ENCODE data around the gene ODF2. TPM values are rescaled to one million over a fixed set of nuclear protein-coding genes. Genes with fewer than 3 reads are reported as not detected.
A peak's percentile ranks its signal among the peaks of the same experiment; 100 is the strongest.
"Not testable (repeated sequence)": the region's sequence is repeated elsewhere in the genome, so short reads cannot be mapped to it uniquely, and the experiment has no call there.

Gene ODF2
- total and polyA plus RNA-seq, 3 experiments from 2014 or later: 31.4 to 65.0 (median 64.2) TPM

- DNase-seq: no peak
- Histone ChIP-seq H3K36me3 (ENCODE audit: insufficient read depth, low read length) (no peaks in the 10 kb centered on the region), H3K27me3 (ENCODE audit: insufficient read depth, low read length, poor library complexity, severe bottlenecking) (no peaks in the 10 kb centered on the region), H3K9me3 (ENCODE audit: low read length) (no peaks in the 10 kb centered on the region), H3K27ac (ENCODE audit: low read depth, low read length) (peak overlapping the region; percentile 24), H3K4me1 (ENCODE audit: insufficient read depth, low read length) (no peaks in the 10 kb centered on the region), H3K4me3 (ENCODE audit: low read length) (no peak overlapping the region)
- Mint-ChIP-seq H3K36me3 (peaks cover 0 to 1% (median 0%) of the 10 kb centered on the region in 3 donors), H3K27me3 (no peaks in the 10 kb centered on the region), H3K9me3 (no peaks in the 10 kb centered on the region), H3K4me3 (no peak overlapping the region), H3K27ac (no peak overlapping the region), H3K4me1 (no peaks in the 10 kb centered on the region)
- ChIA-PET POLR2A (interaction anchor here (0.7 kb wide), 1 partner anchor 63 kb away, joined by 4 read pairs; no protein-coding TSS in a partner anchor), CTCF (interaction anchor here (1.4 kb wide), 1 partner anchor 9 kb away, joined by 4 read pairs; no protein-coding TSS in a partner anchor)
Observed at GRCh38 chr9:128429513-128430086, 26.2 kb upstream of the ODF2 start.

GRCh38 chr9:128431207-128431606 is 24.6 kb upstream of the ODF2 start:
- Mint-ChIP-seq H3K9me3 (no peaks in the 10 kb centered on the region), H3K4me1 (no peaks in the 10 kb centered on the region), H3K27me3 (no peaks in the 10 kb centered on the region), H3K36me3 (peaks cover 0 to 1% (median 0%) of the 10 kb centered on the region in 3 donors), H3K4me3 (no peak overlapping the region), H3K27ac (no peak overlapping the region)
- H3K27me3 ChIP-seq (ENCODE audit: insufficient read depth, low read length, poor library complexity, severe bottlenecking): no peaks in the 10 kb centered on the region
- H3K4me3 ChIP-seq (ENCODE audit: low read length): no peak overlapping the region
- ChIA-PET POLR2A (no interaction called here), CTCF (no interaction called here)
- no peaks in the 10 kb centered on the region for H3K36me3 ChIP-seq (ENCODE audit: insufficient read depth, low read length)
- H3K4me1 ChIP-seq (ENCODE audit: insufficient read depth, low read length): no peaks in the 10 kb centered on the region
- no peak overlapping the region for H3K27ac ChIP-seq (ENCODE audit: low read depth, low read length)
- DNase-seq: no peak
- H3K9me3 ChIP-seq (ENCODE audit: low read length): no peaks in the 10 kb centered on the region

GRCh38 chr9:128434340-128434739 is 21.5 kb upstream of the ODF2 start:
- no peak overlapping the region for H3K27ac ChIP-seq (ENCODE audit: low read depth, low read length)
- DNase-seq: no peak
- Mint-ChIP-seq H3K9me3 (no peaks in the 10 kb centered on the region), H3K27ac (no peak overlapping the region), H3K4me1 (peaks cover 0 to 8% (median 4%) of the 10 kb centered on the region in 3 donors), H3K36me3 (peaks cover 0 to 1% (median 0%) of the 10 kb centered on the region in 3 donors), H3K4me3 (no peak overlapping the region), H3K27me3 (no peaks in the 10 kb centered on the region)
- no peaks in the 10 kb centered on the region for H3K27me3 ChIP-seq (ENCODE audit: insufficient read depth, low read length, poor library complexity, severe bottlenecking)
- H3K4me3 ChIP-seq (ENCODE audit: low read length): no peak overlapping the region
- ChIA-PET POLR2A (no interaction called here), CTCF (no interaction called here)
- H3K36me3 ChIP-seq (ENCODE audit: insufficient read depth, low read length): no peaks in the 10 kb centered on the region
- peaks cover 4% of the 10 kb centered on the region for H3K4me1 ChIP-seq (ENCODE audit: insufficient read depth, low read length)
- no peaks in the 10 kb centered on the region for H3K9me3 ChIP-seq (ENCODE audit: low read length)

GRCh38 chr9:128435611-128436010 is 20.2 kb upstream of the ODF2 start:
- Histone ChIP-seq H3K27ac (ENCODE audit: low read depth, low read length) (no peak overlapping the region), H3K27me3 (ENCODE audit: insufficient read depth, low read length, poor library complexity, severe bottlenecking) (no peaks in the 10 kb centered on the region), H3K4me3 (ENCODE audit: low read length) (no peak overlapping the region), H3K36me3 (ENCODE audit: insufficient read depth, low read length) (no peaks in the 10 kb centered on the region), H3K9me3 (ENCODE audit: low read length) (no peaks in the 10 kb centered on the region), H3K4me1 (ENCODE audit: insufficient read depth, low read length) (peaks cover 4% of the 10 kb centered on the region)
- Mint-ChIP-seq H3K27ac (no peak overlapping the region), H3K4me3 (no peak overlapping the region), H3K9me3 (no peaks in the 10 kb centered on the region), H3K27me3 (no peaks in the 10 kb centered on the region), H3K4me1 (peaks cover 0 to 10% (median 4%) of the 10 kb centered on the region in 3 donors), H3K36me3 (peaks cover 0 to 3% (median 0%) of the 10 kb centered on the region in 3 donors)
- ChIA-PET CTCF (interaction anchor here (0.7 to 1.1 kb wide), 2 partner anchors 11 to 15 kb away, joined by 3 read pairs; partner anchors contain the start of gene CERCAM), POLR2A (no interaction called here)
- DNase-seq: no peak

- peak overlapping the region in 1 of 7 donors; percentile 13 for H3K4me3 Mint-ChIP-seq
- no peaks in the 10 kb centered on the region for H3K9me3 Mint-ChIP-seq
- no peaks in the 10 kb centered on the region for H3K27me3 Mint-ChIP-seq
- H3K27ac ChIP-seq (ENCODE audit: low read depth, low read length): no peak overlapping the region
- H3K36me3 Mint-ChIP-seq: peaks cover 0 to 1% (median 0%) of the 10 kb centered on the region in 3 donors
- H3K27ac Mint-ChIP-seq: peak overlapping the region in 1 of 8 donors; percentile 19
- H3K4me1 Mint-ChIP-seq: peaks cover 0 to 10% (median 4%) of the 10 kb centered on the region in 3 donors
- ChIA-PET POLR2A (interaction anchor here (0.9 kb wide), 1 partner anchor 18 kb away, joined by 3 read pairs; the partner anchor contains the start of gene CERCAM), CTCF (interaction anchor here (0.6 to 1.8 kb wide), 18 partner anchors 9 to 183 kb away, joined by 3 to 8 read pairs (median 4); partner anchors contain the start of genes ODF2 and SPTAN1)
- no peaks in the 10 kb centered on the region for H3K9me3 ChIP-seq (ENCODE audit: low read length)
- no peaks in the 10 kb centered on the region for H3K36me3 ChIP-seq (ENCODE audit: insufficient read depth, low read length)
- H3K4me1 ChIP-seq (ENCODE audit: insufficient read depth, low read length): peaks cover 4% of the 10 kb centered on the region
- H3K27me3 ChIP-seq (ENCODE audit: insufficient read depth, low read length, poor library complexity, severe bottlenecking): no peaks in the 10 kb centered on the region
- no peak overlapping the region for H3K4me3 ChIP-seq (ENCODE audit: low read length)
- peak; percentile 57 to 84 (median 72) for DNase-seq
Observed at GRCh38 chr9:128438343-128439109, 17.3 kb upstream of the ODF2 start.

GRCh38 chr9:128439273-128439672 is 16.5 kb upstream of the ODF2 start:
- Histone ChIP-seq H3K27ac (ENCODE audit: low read depth, low read length) (no peak overlapping the region), H3K27me3 (ENCODE audit: insufficient read depth, low read length, poor library complexity, severe bottlenecking) (no peaks in the 10 kb centered on the region), H3K9me3 (ENCODE audit: low read length) (no peaks in the 10 kb centered on the region), H3K36me3 (ENCODE audit: insufficient read depth, low read length) (no peaks in the 10 kb centered on the region), H3K4me3 (ENCODE audit: low read length) (no peak overlapping the region), H3K4me1 (ENCODE audit: insufficient read depth, low read length) (peaks cover 4% of the 10 kb centered on the region)
- ChIA-PET POLR2A (interaction anchor here (0.9 kb wide), 1 partner anchor 19 kb away, joined by 3 read pairs; the partner anchor contains the start of gene CERCAM), CTCF (interaction anchor here (0.6 to 1.8 kb wide), 14 partner anchors 8 to 183 kb away, joined by 3 to 8 read pairs (median 4); partner anchors contain the start of gene ODF2)
- no peaks in the 10 kb centered on the region for H3K9me3 Mint-ChIP-seq
- H3K36me3 Mint-ChIP-seq: peaks cover 0 to 1% (median 0%) of the 10 kb centered on the region in 3 donors
- H3K4me3 Mint-ChIP-seq: peak overlapping the region in 2 of 7 donors; percentile 6 to 16
- peaks cover 0 to 10% (median 4%) of the 10 kb centered on the region in 3 donors for H3K4me1 Mint-ChIP-seq
- H3K27ac Mint-ChIP-seq: peak overlapping the region in 7 of 8 donors; percentile 28 to 95 (median 74)
- H3K27me3 Mint-ChIP-seq: no peaks in the 10 kb centered on the region
- DNase-seq: peak in 1 of 5 donors; percentile 14

GRCh38 chr9:128442150-128442549 is 13.7 kb upstream of the ODF2 start:
- Histone ChIP-seq H3K4me1 (ENCODE audit: insufficient read depth, low read length) (peaks cover 4% of the 10 kb centered on the region), H3K27me3 (ENCODE audit: insufficient read depth, low read length, poor library complexity, severe bottlenecking) (no peaks in the 10 kb centered on the region), H3K9me3 (ENCODE audit: low read length) (no peaks in the 10 kb centered on the region), H3K36me3 (ENCODE audit: insufficient read depth, low read length) (no peaks in the 10 kb centered on the region), H3K4me3 (ENCODE audit: low read length) (no peak overlapping the region), H3K27ac (ENCODE audit: low read depth, low read length) (no peak overlapping the region)
- no peaks in the 10 kb centered on the region for H3K27me3 Mint-ChIP-seq
- no peak for DNase-seq
- CTCF ChIA-PET: interaction anchor here (0.6 to 2.8 kb wide), 3 partner anchors 9 to 28 kb away, joined by 3 to 8 read pairs (median 3); partner anchors contain the start of gene CERCAM
- H3K4me1 Mint-ChIP-seq: peaks cover 0 to 10% (median 4%) of the 10 kb centered on the region in 3 donors
- H3K9me3 Mint-ChIP-seq: no peaks in the 10 kb centered on the region
- POLR2A ChIA-PET: no interaction called here
- no peak overlapping the region for H3K27ac Mint-ChIP-seq
- peaks cover 0 to 1% (median 0%) of the 10 kb centered on the region in 3 donors for H3K36me3 Mint-ChIP-seq
- H3K4me3 Mint-ChIP-seq: no peak overlapping the region

- H3K4me1 ChIP-seq (ENCODE audit: insufficient read depth, low read length); H3K9me3 ChIP-seq (ENCODE audit: low read length); H3K4me1 Mint-ChIP-seq; H3K27me3 Mint-ChIP-seq; H3K9me3 Mint-ChIP-seq; H3K4me3 ChIP-seq (ENCODE audit: low read length); H3K27ac Mint-ChIP-seq; POLR2A ChIA-PET; H3K27ac ChIP-seq (ENCODE audit: low read depth, low read length); H3K36me3 Mint-ChIP-seq; H3K27me3 ChIP-seq (ENCODE audit: insufficient read depth, low read length, poor library complexity, severe bottlenecking); DNase-seq; H3K36me3 ChIP-seq (ENCODE audit: insufficient read depth, low read length): not testable (repeated sequence)
- CTCF ChIA-PET: interaction anchor here (0.8 to 1.1 kb wide), 2 partner anchors 11 to 27 kb away, joined by 3 read pairs; no protein-coding TSS in a partner anchor
- peak overlapping the region in 1 of 7 donors; percentile 60 for H3K4me3 Mint-ChIP-seq
Observed at GRCh38 chr9:128446505-128446904, 9.3 kb upstream of the ODF2 start.
